Body of pancreas (tissue), 4 donors: ENCODE measurements around the gene ZC3H18.

ENCODE experiments used
- POLR2A ChIP-seq, 3 donors: fragments of 450-650 bp; IDR thresholded peaks; one replicate each; pipeline ENCODE4 v1.6.1; 2016; ENCODE audit warnings: antibody characterized with exemption in 3 of 3, mild to moderate bottlenecking in 2 of 3
- TF ChIP-seq, protein P1 (sequence below), 7 experiments: fragments of 450-650 bp in 4 of 7; fragments of 200-600 bp in 3 of 7; sonication (generic) in 3 of 7; IDR thresholded peaks; one replicate each; pipeline ENCODE4 v1.5.1; 2016 to 2019; ENCODE audit warnings: antibody characterized with exemption in 7 of 7

- TF ChIP-seq POLR2A (IDR thresholded peaks at IDR 0.05): no peak
- TF ChIP-seq, protein P1, sequence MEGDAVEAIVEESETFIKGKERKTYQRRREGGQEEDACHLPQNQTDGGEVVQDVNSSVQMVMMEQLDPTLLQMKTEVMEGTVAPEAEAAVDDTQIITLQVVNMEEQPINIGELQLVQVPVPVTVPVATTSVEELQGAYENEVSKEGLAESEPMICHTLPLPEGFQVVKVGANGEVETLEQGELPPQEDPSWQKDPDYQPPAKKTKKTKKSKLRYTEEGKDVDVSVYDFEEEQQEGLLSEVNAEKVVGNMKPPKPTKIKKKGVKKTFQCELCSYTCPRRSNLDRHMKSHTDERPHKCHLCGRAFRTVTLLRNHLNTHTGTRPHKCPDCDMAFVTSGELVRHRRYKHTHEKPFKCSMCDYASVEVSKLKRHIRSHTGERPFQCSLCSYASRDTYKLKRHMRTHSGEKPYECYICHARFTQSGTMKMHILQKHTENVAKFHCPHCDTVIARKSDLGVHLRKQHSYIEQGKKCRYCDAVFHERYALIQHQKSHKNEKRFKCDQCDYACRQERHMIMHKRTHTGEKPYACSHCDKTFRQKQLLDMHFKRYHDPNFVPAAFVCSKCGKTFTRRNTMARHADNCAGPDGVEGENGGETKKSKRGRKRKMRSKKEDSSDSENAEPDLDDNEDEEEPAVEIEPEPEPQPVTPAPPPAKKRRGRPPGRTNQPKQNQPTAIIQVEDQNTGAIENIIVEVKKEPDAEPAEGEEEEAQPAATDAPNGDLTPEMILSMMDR (IDR thresholded peaks at IDR 0.05): no peak
Measured at GRCh38 chr16:88538366-88539060, 31.7 kb upstream of the ZC3H18 start.
